Liver (tissue), 3 donors: ENCODE results near the gene CDKL4.

Experiments used
- CTCF ChIP-seq: fragments of 150-350 bp; IDR thresholded peaks from 2 replicates; pipeline ENCODE4 v1.5.1; 2017; ENCODE audit warnings: improper control_type of control experiment, low read depth, low read length; ENCODE audit not compliant: missing input control
- SP1 ChIP-seq: IDR thresholded peaks from 2 replicates; pipeline ENCODE4 v1.6.1; 2018; ENCODE audit warnings: antibody characterized with exemption, mild to moderate bottlenecking
- donor health status: healthy.
- donor health status: healthy.

GRCh38 chr2:39135690-39136259, 108.0 kb downstream of the CDKL4 start:
- TF ChIP-seq CTCF (no peak), SP1 (no peak)
